Stimulated activated CD4-positive, alpha-beta T cell treated with anti-CD3 and anti-CD28 coated beads, Interleukin-15, amount 100 ng/mL, for 48 hours (primary cell): ENCODE data around the gene MEIOC.
"Not testable (repeated sequence)": the region's sequence is repeated elsewhere in the genome, so short reads cannot be mapped to it uniquely, and the experiment has no call there.

ENCODE experiments used
- DNase-seq, 2 donors: peaks; one replicate each; pipeline ENCODE4 v3.0.0-alpha.2; 2020; ENCODE audit warnings: low read depth in 2 of 2

The MEIOC gene

DNA sequence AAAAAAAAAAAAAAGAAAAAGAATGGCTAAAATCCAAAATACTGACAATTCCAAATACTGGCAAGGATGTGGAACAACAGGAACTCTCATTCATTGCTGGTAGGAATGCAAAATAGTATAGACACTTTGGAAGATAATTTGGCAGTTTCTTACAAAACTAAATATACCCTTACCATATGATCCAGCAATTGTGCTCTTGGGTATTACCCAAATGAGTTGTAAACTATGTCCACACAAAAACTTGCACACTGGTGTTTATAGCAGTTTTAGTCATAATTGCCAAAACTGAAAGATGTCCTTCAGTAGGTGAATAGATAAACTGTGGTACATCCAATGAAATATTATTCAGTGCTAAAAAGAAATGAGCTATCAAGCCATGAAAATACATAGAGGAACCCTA is 8.5 kb upstream of the MEIOC start:
- DNase-seq: no peak

DNA sequence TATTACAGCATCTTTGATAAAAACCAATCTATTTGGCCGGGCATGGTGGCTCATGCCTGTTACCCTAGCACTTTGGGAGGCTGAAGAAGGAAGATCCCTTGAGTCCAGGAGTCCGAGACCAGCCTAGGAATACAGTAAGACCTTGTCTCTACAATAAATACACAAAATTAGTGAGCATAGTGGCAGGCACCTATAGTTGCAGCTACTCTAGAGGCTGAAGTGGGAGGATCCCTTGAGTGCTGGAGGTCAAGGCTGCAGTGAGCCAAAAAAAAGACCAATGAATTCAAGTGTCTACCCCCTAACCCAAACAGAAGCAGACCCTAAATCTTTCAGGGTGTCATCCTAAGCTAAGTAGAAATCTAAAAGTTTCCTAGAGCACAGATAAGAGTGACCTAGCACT is 7.3 kb upstream of the MEIOC start:
- no peak for DNase-seq

DNA sequence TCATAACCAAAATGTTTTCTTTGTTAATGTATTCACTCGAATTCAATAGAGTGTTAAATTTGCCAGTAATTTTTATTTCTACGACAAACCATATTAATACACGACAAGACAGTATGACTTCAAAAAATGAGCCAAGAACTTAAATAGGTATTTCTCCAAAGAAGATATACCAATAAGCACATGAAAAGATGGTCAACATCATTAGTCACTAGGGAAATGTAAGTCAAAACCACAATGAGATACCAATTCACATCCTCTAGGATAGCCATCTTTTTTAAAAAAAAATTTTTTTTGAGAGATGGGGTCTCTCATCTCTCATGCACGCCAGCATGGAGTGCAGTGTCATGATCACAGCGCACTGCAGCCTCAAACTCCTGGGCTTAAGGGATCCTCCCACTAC is 5.0 kb upstream of the MEIOC start:
- no peak for DNase-seq

DNA sequence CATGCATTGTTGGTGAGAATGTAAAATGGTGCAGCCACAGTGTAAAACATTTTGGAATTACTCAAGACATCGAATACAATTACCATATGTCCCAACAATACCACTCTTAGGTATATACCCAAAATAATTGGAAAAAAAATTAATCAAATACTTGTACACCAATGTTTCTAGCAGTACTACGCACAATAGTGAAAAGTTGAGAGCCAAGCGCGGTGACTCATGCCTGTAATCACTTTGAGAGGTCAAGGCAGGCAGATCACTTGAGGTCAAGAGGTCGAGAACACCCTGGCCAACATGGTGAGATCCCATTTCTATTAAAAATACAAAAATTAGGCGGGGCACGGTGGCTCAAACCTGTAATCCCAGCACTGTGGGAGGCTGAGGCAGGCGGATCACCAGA is 3.5 kb upstream of the MEIOC start:
- DNase-seq: no peak

DNA sequence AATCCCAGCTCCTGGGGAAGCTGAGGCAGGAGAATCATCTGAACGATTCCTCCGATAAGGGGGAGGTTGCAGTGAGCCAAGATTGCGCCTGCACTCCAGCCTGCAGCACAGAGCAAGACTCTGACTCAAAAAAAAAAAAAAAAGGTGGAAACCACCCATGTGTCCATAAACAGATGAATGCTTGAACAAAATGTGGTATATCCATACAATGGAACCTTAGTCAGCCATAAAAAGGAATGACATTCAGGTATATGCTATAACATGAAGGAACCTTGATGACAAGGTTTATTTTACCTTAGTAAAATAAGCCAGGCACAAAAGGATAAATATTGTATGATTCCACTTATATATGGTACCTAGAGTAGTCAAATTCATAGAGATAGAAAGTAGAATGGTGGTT is 2.9 kb upstream of the MEIOC start:
- DNase-seq: no peak

DNA sequence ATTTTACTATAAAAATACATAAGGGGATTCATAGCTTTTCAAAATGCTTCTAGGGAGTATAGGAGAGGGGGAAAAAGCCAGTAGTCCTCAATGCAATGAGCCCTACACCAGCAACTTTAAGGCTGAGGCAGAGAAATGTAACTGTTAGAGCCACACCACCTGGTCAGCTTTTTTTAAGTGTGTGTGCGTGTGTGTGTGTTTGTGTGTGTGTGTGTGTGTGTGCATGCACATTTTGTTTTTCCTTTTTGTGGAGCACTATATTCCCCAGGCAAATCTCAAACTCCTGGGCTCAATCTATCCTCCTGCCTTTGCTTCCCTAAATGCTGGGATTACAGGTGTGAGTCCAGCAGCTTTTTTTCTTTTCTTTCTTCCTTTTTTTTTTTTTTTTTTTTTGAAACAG is 2.3 kb upstream of the MEIOC start:
- DNase-seq: no peak

DNA sequence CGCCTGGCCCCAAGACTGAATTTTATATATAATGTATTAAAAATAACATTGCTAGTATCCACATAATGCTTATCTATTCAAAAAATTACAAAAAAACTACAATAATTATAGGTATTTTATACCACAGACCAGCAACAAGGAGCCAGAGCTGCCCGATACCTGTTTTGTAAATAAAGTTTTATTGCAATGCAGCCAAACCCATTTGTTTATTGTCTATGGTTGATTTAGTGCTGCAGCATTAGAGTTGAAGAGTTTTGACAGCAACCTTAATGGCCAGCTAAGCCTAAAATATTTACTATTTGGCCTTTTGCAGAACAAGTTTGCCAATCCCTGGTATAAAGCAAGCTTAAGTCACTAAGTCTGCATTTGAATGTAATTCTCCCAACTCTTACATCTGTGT is 5.6 kb downstream of the MEIOC start:
- no peak for DNase-seq

DNA sequence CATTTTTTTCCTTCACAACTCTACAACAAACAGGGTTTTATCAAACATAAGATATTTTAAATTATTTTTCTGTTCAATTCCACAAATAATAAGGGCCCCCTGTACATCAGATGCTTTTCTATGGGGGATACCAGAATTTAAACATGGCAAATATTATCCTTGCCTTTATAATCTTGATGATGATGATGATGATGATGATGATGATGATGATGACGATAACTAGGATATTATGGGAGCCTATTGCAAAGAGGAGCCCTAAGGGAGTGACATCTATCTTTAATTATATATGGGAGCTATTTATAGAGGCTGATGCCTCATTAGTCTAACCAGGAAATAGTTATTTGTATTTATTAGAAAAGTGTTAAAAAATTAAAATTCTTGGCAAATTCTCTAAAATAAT is 6.8 kb downstream of the MEIOC start:
- no peak for DNase-seq

DNA sequence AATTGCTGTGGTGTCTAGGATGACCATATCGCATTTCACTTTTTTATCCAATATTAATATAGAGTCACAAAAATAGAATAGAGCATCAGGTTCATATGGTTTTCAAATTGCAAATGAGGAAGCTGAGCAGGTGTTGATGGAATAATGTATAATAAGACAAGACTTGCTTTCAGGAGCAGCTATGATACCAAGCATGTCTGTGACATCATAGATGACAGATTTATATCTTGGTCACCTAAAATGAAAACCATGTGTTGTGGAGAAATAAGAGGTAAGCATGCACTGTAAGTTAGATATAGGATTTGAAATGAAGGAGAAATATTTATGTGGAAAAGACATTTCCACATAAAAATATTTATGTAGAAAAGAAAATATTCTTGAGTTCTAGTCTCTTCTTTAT is 8.6 kb downstream of the MEIOC start:
- DNase-seq: no peak

DNA sequence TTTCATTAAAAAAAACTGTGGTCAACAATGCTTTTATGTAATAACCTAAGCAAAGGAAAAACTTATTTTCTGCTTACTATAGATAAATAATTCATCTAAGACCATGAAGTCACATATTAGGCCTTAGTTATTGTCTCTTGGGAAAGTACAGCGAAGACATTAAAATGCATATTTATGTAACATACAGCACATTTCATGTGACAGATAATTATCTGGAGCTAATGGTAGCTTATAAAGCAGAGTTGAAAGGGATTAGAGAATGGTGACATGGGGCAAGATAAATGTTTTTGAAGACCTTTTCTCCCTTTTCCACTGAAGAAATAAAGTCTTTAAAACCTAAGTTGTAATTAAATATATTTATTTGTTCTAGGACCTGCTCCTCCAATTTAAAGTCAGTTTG is 9.7 kb downstream of the MEIOC start:
- DNase-seq: no peak

DNA sequence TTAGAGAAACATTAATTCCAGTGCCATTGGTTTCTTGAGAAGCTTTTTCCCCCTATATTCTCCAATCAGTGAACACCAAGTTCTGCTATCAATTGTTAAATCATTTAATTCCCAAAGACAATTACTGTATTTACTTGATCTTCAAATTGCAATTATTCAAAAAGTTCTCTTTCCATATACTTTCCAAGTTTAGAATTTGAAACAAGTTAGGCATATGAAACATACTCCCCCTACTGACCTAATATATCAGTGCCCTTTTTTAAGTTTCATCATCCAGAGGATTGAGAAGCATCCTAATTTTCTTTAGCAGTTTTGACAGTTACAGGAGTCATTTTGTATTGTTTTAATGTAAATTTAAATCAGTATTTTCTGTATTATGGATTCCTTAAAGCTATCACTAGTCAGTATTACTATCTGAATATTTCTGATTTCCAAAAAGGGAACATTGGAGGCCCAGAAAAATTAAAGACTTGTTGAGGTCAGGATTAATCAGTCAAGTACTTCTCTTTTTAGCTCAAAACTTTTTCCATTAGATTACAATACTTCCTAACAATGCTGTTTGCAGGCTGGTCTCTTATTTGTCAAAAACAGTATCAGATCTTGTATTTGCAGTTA is 16.3 kb downstream of the MEIOC start:
- DNase-seq: no peak

DNA sequence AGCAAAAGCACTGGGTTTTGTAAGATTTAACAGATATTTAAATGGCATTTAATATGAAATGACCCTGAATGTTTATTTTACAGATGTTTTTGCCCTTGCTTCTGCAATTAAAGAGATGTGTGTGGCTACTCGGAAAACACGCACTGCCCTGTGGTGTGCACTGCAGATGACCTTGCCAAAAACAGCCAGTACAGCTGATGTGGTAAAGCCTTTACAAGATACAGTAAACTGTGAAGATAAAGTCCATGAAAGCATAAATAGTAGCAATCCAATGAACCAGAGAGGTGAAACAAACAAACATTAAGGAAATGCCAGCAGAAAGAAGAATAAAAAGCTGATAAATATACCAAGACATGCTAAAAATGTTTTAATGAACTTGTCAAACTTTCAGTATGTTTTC is 17.6 kb downstream of the MEIOC start:
- DNase-seq: no peak

DNA sequence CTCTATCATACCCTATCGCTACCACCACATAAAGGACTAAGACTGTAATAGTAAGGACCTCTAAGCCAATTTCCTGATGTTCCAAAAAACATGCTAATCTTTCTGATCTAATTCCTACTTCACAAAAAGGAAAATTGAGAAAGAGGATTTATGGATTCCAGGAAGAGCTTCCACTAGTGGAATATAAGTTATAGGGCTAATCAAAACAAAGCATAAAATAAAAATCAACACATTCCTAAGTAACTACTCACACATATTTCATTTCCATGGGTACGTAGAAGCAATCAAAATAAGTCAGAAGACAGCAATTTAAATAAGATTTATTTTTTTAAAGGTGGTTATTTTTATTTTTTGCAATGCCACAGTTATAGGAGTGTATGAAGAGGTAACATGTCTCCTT is 20.9 kb downstream of the MEIOC start:
- no peak for DNase-seq

DNA sequence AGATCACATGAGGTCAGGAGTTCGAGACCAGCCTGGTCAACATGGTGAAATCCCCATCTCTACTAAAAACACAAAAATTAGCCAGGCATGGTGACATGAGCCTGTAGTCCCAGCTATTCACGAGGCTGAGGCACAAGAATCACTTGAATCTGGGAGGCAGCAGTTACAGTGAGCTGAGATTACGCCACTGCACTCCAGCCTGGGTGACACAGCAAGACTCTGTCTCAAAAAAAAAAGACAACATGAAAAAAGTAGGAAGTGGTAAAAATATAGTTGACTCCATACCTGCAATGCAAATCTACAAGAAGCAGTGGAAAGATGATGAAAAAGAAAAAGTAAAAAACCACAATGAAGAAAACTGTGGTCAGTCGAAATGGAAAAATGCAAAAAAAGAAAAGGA is 27.0 kb downstream of the MEIOC start:
- DNase-seq: not testable (repeated sequence)

DNA sequence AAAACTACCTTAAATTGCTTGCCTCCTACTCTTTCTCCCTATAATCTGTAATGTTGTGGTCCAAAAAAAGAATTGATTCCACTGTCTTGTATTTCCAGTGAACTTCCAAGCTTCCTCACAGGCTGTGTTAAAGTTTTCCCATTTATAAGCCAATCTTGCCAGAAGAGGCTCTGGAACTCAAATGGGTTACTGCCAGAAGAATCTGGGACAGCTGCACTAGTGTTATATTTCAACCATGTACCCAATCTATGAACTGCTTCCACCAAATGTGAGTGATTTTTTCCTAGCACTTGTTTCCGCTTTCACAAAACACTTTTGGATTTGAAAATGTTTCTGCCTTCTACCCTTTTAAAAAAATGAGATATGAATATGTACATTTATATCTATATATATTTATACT is 31.5 kb downstream of the MEIOC start:
- DNase-seq: no peak

DNA sequence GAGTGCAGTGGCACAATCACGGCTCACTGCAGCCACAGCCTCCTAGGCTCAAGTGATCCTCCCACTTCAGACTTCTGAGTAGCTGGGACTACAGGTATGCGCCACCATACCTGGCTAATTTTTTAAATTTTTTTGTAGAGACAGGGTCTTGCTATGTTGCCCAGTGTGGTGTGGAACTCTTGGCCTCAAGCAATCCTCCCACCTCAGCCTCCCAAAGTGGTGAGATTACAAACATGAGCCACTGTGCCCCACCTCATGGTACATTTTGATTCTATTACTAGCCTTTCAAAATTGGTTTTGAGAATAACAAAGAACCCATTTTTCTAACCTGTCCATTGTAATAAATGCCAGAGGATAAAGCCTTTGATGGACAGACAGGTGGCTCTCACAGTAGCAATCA is 31.9 kb downstream of the MEIOC start:
- no peak for DNase-seq

DNA sequence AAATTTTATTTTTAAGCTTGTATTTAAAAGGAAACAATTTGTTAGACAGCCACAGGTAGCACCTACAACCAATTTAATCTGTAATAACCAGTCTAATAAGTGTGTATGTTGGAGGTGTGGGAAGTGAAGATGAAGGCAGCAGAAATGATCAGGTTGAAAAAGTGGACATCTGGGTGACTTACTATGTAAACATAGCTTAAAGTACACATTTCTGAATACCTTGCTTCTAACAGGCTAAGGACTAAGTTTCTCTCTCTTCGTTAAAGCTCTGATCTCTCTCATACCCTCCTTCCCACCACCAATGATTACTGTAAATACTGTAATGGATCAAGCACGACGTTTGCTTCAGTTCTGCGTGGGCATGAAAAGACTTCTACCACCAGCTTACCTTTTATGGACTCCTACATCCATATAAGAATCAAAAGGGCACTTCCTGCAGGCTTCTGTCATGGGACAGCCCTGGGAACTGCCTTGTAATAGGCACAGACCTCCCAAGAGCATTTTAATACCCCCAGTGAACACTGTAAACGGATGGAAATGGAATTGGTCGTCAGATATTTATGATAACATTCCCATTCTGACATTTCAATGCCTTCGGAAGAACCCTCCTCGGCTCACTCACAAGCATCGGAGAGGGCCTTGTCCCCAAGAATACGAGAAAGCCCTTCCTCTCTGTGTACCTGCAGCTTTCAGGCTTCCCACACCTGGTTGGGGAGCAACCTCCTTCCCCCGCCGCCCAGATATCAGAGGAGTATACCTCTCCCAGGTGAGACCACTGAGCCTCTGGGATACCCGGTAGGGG is 32.6 kb downstream of the MEIOC start:
- DNase-seq: no peak

DNA sequence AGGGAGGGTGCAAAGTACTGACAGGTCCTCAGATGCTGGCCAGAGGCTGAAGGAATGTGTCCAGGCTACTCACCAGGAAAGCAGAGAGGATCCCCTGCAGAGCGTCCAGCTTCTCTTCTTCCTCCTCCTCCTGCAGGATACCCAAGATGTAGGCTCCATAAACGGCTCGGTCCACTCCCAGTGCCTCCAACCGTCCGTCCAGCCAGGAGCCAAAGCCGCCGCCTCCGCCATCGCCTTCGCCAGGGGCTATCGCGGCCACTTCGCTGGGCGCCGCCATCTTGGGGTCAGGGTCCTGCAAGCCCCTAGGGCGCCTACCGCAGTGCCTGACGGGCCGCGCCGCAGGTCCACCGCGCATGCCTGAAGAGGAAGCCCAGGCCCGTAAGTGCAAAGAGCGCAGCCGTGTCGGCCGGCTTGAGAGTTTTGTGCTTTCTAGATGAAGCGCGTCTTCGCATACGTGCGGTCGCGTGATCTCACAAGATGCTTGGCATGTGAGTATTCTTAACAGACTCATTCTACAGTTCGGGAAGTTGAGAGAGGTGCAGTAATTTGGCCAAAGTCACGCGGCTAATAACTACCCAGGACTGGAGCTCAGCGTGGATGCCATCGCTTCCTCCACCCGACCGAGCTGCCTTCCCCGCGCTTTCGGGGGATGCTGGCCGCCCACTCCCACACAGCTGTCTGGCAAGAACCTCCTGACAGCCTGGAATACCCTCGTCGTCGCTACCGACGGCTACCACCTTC is 33.4 kb downstream of the MEIOC start, which contains the start of gene CCDC43:
CCDC43 (minus strand) TSS at position 300 of the 741 bp plus-strand sequence; CDS start at position 277, 23 bp downstream.
- DNase-seq: peak; percentile 86 to 87

DNA sequence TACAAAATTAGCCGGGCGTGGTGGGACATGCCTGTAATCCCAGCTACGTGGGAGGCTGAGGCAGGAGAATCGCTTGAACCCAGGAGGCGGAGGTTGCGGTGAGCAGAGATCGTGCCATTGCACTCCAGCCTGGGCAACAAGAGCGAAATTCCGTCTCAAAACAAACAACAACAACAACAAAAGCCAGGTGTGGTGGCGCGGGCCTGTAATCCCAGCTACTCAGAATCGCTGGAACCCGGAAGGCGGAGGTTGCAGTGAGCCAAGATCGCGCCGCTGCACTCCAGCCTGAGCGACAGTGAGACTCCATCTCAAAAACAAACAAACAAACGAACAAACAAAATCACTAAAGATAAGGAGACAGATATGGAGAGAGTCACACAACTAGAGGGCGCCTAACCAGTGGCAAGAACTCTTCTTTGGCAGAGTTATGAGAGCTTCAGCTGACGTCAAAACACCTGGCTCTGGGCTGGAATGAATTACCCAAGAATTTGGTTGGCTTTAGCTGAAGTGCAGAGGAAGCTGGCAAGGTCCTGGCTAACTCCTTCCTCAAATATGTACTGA is 34.6 kb downstream of the MEIOC start:
- not testable (repeated sequence) for DNase-seq

DNA sequence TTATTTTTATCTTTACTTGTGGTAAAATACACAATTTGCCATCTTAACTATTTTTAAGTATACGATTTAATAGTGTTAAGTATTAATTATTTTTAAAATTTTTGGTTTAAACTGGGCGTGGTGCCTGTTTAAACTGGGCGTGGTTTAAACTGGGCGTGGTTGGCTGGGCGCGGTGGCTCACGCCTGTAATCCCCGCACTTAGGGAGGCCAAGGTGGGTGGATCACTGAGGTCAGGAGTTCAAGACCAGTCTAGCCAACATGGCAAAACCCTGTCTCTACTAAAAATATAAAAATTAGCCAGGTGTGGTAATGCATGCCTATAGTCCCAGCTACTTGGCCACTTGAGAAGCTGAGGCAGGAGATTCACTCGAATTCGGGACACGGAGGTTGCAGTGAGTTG is 37.3 kb downstream of the MEIOC start:
- DNase-seq: no peak

DNA sequence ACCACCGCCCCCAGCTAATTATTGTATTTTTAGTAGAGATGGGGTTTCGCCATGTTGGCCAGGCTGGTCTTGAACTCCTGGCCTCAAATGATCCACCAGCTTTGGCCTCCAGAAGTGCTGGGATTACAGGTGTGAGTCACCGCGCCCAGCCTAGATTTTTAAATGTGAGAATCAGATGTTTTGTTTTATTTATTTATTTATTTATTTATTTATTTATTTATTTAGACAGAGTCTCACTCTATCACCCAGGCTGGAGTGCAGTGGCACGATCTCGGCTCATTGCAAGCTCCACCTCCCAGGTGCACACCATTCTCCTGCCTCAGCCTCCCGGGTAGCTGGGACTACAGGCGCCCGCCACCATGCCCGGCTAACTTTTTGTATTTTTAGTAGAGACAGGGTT is 44.0 kb downstream of the MEIOC start:
- not testable (repeated sequence) for DNase-seq

DNA sequence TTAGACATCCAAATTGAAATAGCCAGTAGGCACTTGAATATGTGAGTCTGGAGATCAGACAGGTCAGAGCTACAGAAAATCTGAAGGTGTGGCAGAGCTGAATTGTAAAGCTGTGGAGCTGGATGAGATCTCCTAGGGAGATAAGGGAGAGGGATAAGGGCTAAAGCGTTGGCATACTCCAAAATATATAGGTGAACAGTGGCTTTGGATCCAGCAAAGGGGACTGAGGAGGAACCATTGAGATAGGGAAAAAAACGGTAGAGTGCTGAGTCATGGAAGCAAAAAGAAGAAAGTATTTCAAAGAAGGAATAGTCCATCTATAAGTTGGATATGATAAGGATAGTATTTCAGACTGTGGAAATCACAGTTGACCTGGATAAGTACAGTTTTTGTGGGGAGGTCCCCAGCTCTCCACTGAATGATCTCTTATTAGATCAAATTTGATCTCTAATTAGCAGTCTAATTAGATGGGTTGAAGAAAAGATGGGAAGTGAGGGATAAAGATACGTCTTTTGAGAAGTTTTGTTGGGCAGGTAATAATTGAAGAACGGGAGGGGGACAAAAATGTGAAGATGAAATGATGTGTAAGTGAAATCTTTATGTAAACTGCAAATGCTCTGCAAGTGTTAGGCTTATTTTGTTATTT is 51.6 kb downstream of the MEIOC start:
- DNase-seq: no peak
